SU-DHL-6 (cell line): Measurements from ENCODE around the gene CFAP251.

ENCODE experiments used
- CTCF ChIP-seq: fragments of 200-600 bp; sonication (generic); IDR thresholded peaks from one replicate; pipeline ENCODE4 v1.5.1; 2017; ENCODE audit warnings: antibody characterized with exemption, mild to moderate bottlenecking, low read length, moderate library complexity; ENCODE audit not compliant: insufficient read depth, poor library complexity, severe bottlenecking
- EZH2phosphoT487 ChIP-seq: fragments of 200-600 bp; sonication (generic), shearing (Covaris generic); conservative IDR thresholded peaks from 2 replicates; pipeline ENCODE4 v1.6.1; 2018; ENCODE audit warnings: mild to moderate bottlenecking, antibody characterized with exemption, low read length, moderate library complexity, mixed read lengths

- TF ChIP-seq CTCF (no peak), EZH2phosphoT487 (no peak)
Measured at GRCh38 chr12:122012184-122012583, 93.8 kb downstream of the CFAP251 start.
